A673 (cell line): ENCODE results near the gene CDAN1.

Source experiments
- CTCF ChIP-seq: fragments of 300-800, 200-600 bp; sonication (generic); conservative IDR thresholded peaks from 2 replicates; pipeline ENCODE4 v1.5.1; 2017; ENCODE audit warnings: low read depth, mild to moderate bottlenecking, antibody characterized with exemption, low read length, moderate library complexity, mixed read lengths
- EZH2 ChIP-seq: fragments of 200-600 bp; sonication (generic); IDR thresholded peaks from 2 replicates; pipeline ENCODE4 v1.6.1; 2017; ENCODE audit warnings: borderline replicate concordance, low read depth, mild to moderate bottlenecking, mixed read lengths, antibody characterized with exemption, low read length; ENCODE audit not compliant: poor library complexity, severe bottlenecking

DNA sequence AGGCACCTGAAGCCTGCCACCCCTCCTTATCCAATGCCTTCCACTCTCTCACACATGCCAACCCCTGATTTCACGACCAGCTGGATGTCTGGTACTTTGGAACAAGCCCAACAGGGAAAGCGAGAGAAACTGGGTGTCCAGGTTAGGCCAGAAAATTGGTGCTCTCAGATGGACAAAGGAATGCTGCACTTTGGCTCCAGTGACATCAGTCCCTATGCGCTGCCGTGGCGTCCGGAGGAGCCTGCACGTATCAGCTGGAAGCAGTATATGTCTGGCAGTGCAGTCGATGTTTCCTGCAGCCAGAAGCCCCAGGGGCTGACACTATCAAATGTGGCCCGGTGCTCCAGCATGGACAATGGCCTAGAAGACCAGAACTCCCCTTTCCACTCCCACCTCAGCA lies 45.2 kb downstream of the CDAN1 start:
- TF ChIP-seq CTCF (no peak), EZH2 (no peak)
